Uterus (tissue), 4 donors: Measurements from ENCODE around the gene GRHL3. TPM values are rescaled to one million over a fixed set of nuclear protein-coding genes. Genes with fewer than 3 reads are reported as not detected.
A peak's percentile ranks its signal among the peaks of the same experiment; 100 is the strongest.

ENCODE experiments used
- DNase-seq, 2 donors: peaks; one replicate each; pipeline ENCODE4 v3.0.0-alpha.2; 2019 to 2020
- H3K27ac ChIP-seq, 2 donors: fragments of 200-600 bp; sonication (generic); 1 replicate in 1 of 2; 2 replicates in 1 of 2; pipeline ENCODE4 v1.5.1; 2016 to 2018
- H3K27me3 ChIP-seq, 2 donors: fragments of 200-600 bp; sonication (generic); one replicate each; pipeline ENCODE4 v1.5.1; 2018 to 2019; ENCODE audit warnings: control low read depth in 1 of 2
- H3K36me3 ChIP-seq, 2 donors: fragments of 200-600 bp; sonication (generic); one replicate each; pipeline ENCODE4 v1.5.1; 2019; ENCODE audit warnings: control low read depth in 1 of 2
- H3K4me1 ChIP-seq, 2 donors: fragments of 200-600 bp; sonication (generic); one replicate each; pipeline ENCODE4 v1.5.1; 2018 to 2019; ENCODE audit warnings: control low read depth in 1 of 2
- H3K4me3 ChIP-seq, 2 donors: fragments of 200-600 bp; sonication (generic); 1 replicate in 1 of 2; 2 replicates in 1 of 2; pipeline ENCODE4 v1.5.1; 2018 to 2019; ENCODE audit warnings: mild to moderate bottlenecking in 1 of 2
- H3K9me3 ChIP-seq, 2 donors: fragments of 200-600 bp; sonication (generic); one replicate each; pipeline ENCODE4 v1.5.1; 2019; ENCODE audit warnings: control low read depth in 1 of 2
- POLR2A ChIP-seq, 2 donors: fragments of 450-650 bp; IDR thresholded peaks; one replicate each; pipeline ENCODE4 v1.6.1; 2016; ENCODE audit warnings: antibody characterized with exemption in 2 of 2, mild to moderate bottlenecking in 1 of 2, moderate library complexity in 1 of 2
- intact Hi-C: fragments of 100-400 bp; cut with DNase I; formaldehyde crosslinking; loops from one replicate; pipeline ENCODE4 v1.15.1; 2023; ENCODE audit warnings: low total_unique reads
- total RNA-seq, 4 donors: library from RNA; depleted of rRNA in 3 of 4; stranded (reverse); fragments of >200 nt in 3 of 4; gene quantifications; one replicate each; pipeline versions ENCODE4 v1.1.0 to v1.2.4, GENCODE V29; 2014 to 2023
- TF ChIP-seq, protein P1 (sequence below), 4 experiments: fragments of 200-600 bp in 2 of 4; fragments of 450-650 bp in 2 of 4; sonication (generic) in 2 of 4; IDR thresholded peaks; one replicate each; pipeline ENCODE4 v1.5.1; 2016 to 2019; ENCODE audit warnings: antibody characterized with exemption in 4 of 4, mild to moderate bottlenecking in 2 of 4, moderate library complexity in 1 of 4
- donor health status: DM: yes; HTN: yes; CAD: no.

GRHL3 gene
- total RNA-seq, 4 donors from 2014 or later = 0.15 to 0.35 TPM; not detected in 2

DNA sequence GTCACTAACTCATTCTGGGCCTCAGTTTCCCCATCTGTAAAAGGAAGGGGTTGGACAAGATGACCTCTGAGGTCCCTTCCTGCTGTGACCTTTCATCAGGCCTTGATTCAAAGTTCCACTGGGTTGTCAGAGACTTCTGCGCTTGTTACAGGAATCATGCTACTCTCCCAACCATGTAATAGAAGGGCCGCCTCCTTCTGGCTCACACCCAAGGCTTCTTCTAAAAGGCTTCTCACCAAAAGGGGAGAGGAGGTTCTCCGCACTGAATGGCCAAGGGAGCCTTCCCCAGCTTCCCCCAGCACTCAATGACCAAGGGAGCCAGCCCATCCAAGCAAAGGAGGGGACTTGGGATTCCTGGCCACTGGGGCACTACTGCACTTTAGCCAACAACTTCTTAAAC lies 42.7 kb downstream of the GRHL3 start:
- TF ChIP-seq, protein P1, sequence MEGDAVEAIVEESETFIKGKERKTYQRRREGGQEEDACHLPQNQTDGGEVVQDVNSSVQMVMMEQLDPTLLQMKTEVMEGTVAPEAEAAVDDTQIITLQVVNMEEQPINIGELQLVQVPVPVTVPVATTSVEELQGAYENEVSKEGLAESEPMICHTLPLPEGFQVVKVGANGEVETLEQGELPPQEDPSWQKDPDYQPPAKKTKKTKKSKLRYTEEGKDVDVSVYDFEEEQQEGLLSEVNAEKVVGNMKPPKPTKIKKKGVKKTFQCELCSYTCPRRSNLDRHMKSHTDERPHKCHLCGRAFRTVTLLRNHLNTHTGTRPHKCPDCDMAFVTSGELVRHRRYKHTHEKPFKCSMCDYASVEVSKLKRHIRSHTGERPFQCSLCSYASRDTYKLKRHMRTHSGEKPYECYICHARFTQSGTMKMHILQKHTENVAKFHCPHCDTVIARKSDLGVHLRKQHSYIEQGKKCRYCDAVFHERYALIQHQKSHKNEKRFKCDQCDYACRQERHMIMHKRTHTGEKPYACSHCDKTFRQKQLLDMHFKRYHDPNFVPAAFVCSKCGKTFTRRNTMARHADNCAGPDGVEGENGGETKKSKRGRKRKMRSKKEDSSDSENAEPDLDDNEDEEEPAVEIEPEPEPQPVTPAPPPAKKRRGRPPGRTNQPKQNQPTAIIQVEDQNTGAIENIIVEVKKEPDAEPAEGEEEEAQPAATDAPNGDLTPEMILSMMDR (IDR thresholded peaks at IDR 0.05) = no peak
- TF ChIP-seq POLR2A (IDR thresholded peaks at IDR 0.05) = no peak
- Histone ChIP-seq H3K4me1 (peaks cover 0 to 4% of the 10 kb centered on the region in 2 donors), H3K9me3 (no peaks in the 10 kb centered on the region), H3K27ac (no peak overlapping the region), H3K27me3 (no peaks in the 10 kb centered on the region), H3K36me3 (no peaks in the 10 kb centered on the region), H3K4me3 (no peak overlapping the region)
- no peak for DNase-seq
- intact Hi-C loops = no loop called here

DNA sequence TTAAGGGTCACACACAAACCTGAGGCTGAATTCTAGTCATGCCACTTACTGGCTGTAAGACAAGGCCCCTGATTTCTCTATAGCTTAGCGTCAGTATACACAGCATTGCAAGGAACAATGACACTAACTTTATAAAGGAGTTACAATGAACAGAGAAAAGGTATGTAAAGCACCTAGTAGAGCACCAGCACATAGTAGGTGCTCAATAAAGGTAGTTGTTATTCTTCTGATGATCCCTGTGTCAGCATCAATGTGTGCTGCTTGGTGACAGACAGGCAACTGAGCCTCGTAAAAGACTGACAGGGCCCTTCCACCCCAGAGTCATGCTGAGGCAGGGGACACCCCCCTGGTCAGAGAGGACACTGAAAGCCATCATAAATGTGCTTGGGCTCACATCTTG lies 43.2 kb downstream of the GRHL3 start:
- intact Hi-C loops = no loop called here
- Histone ChIP-seq H3K36me3 (no peaks in the 10 kb centered on the region), H3K27ac (peak overlapping the region in 1 of 2 donors; percentile 34), H3K9me3 (no peaks in the 10 kb centered on the region), H3K4me3 (no peak overlapping the region), H3K27me3 (no peaks in the 10 kb centered on the region), H3K4me1 (peaks cover 0 to 4% of the 10 kb centered on the region in 2 donors)
- no peak for DNase-seq
- TF ChIP-seq POLR2A (IDR thresholded peaks at IDR 0.05) = no peak
- TF ChIP-seq, protein P1 (IDR thresholded peaks at IDR 0.05) = no peak

DNA sequence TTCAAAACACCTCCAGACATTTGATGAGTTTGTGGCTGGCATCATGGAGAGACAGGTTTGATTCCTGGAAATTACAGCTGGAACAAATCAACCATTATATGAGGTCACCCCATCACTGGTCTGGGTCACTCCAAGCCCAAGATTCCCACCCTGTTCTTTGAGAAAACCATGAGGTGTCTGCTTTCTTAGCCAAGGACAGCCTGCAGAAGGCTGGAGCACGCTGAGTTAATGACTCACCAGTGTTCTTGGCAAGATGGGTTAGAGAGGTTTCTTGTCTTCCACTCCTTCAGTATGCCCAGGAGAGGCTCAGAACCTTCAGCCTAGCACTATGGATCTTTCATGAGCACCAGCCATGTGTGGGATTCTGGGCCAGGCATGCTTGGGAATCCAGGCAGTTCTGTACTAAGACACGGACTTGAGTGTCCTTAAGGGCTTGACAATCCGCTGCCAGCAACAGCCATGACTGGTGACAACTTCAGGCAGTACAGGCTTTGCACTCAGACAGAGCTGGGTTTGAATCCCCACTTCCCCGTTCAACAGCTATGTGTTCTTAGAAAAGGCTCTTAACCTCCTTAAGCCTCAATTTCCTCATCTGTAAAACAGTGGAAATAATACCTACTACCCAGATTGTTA lies 43.9 kb downstream of the GRHL3 start:
- intact Hi-C loops = no loop called here
- Histone ChIP-seq H3K9me3 (no peaks in the 10 kb centered on the region), H3K27me3 (no peaks in the 10 kb centered on the region), H3K4me1 (peaks cover 0 to 4% of the 10 kb centered on the region in 2 donors), H3K27ac (peak overlapping the region in 1 of 2 donors; percentile 34), H3K36me3 (no peaks in the 10 kb centered on the region), H3K4me3 (no peak overlapping the region)
- no peak for TF ChIP-seq POLR2A (IDR thresholded peaks at IDR 0.05)
- TF ChIP-seq, protein P1 (IDR thresholded peaks at IDR 0.05) = no peak
- DNase-seq = peak; percentile 37 to 63

DNA sequence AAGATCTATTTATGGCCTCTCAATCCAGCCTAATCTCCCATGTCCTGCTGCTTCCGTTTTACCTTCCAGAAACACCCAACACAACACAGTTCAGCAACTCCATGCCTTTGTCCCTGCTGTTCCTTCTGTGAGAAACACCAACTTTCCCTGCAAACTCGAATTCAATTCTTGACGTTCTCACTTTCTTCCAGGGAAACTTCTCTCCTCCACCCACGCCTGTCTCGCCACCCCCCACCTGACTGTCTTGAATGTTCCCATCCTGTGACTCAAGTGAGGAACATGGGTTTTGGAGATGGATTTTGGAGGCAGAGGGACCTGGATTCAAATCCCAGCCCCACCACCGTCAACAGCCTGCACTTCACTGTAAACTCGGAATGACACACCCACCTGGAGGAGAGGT lies 44.8 kb downstream of the GRHL3 start:
- H3K36me3 ChIP-seq = no peaks in the 10 kb centered on the region
- no peak overlapping the region for H3K4me3 ChIP-seq
- TF ChIP-seq POLR2A (IDR thresholded peaks at IDR 0.05) = no peak
- TF ChIP-seq, protein P1 (IDR thresholded peaks at IDR 0.05) = no peak
- no peaks in the 10 kb centered on the region for H3K9me3 ChIP-seq
- H3K4me1 ChIP-seq = peaks cover 0 to 4% of the 10 kb centered on the region in 2 donors
- H3K27me3 ChIP-seq = no peaks in the 10 kb centered on the region
- intact Hi-C loops = no loop called here
- H3K27ac ChIP-seq = peak overlapping the region in 1 of 2 donors; percentile 21
- no peak for DNase-seq

GRCh38 chr1:24364605-24364974 lies 45.4 kb downstream of the GRHL3 start:
- TF ChIP-seq, protein P1 (IDR thresholded peaks at IDR 0.05) = no peak
- TF ChIP-seq POLR2A (IDR thresholded peaks at IDR 0.05) = no peak
- Histone ChIP-seq H3K36me3 (no peaks in the 10 kb centered on the region), H3K27me3 (no peaks in the 10 kb centered on the region), H3K4me1 (peaks cover 0 to 4% of the 10 kb centered on the region in 2 donors), H3K27ac (no peak overlapping the region), H3K4me3 (no peak overlapping the region), H3K9me3 (no peaks in the 10 kb centered on the region)
- no peak for DNase-seq
- intact Hi-C loops = no loop called here
